Measurements from ENCODE around the gene SWAP70.
"Not testable (repeated sequence)": the region's sequence is repeated elsewhere in the genome, so short reads cannot be mapped to it uniquely, and the experiment has no call there.

The SWAP70 gene

DNA sequence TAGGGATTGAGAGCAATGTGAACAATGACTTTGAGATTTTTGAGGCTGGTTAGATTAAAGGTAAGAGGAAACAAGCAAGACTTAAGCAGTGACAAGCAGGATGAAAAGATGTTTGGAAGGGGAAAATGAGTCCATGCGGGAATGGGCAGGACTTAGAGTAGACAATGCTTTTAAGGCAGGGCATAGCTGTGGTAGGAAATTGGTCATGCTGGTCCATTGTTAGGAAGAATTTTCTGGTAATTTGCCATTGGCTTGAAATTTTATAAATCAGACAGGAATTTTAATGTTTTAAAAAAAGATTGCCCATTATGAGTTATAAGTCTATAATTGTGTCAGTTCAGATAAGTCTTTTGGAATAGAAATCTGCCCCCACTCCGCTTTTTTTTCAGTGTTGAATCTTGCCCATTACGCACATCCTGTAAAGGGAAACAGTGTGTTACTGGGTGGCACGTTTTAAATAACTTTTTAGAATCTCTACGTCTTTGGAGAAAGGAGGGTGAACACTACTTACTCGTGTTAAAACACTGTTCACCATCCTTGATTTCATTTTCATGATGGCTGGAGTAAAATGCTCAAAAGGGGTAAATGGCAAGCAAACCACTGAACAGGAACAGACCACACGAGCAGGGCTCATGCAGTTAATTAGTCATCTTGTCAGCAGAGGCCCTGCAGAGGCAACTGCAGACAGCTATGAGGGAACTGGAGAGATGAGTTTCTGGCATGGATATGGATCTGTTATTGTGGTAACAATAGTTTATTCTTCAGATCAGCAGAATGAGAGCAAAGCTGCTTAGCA is 25.0 kb downstream of the SWAP70 start:
- no peaks in the 10 kb centered on the region for H3K27me3 ChIP-seq (ENCODE audit: control insufficient read depth in 1 of 2, insufficient read depth in 2 of 2, low read length in 2 of 2)
- peaks cover 0 to 28% of the 10 kb centered on the region in 2 donors for H3K4me1 ChIP-seq (ENCODE audit: control insufficient read depth in 1 of 2, insufficient read depth in 2 of 2, low read length in 2 of 2)
- no peaks in the 10 kb centered on the region for H3K36me3 ChIP-seq (ENCODE audit: control insufficient read depth in 1 of 2, insufficient read depth in 2 of 2, low read length in 2 of 2)
- H3K9me3 ChIP-seq (ENCODE audit: control insufficient read depth in 1 of 2, low read length in 2 of 2), result no peaks in the 10 kb centered on the region
- H3K4me3 ChIP-seq (ENCODE audit: low read depth in 1 of 2, low read length in 2 of 2), result no peak overlapping the region
- H3K27ac ChIP-seq (ENCODE audit: low read depth, low read length), result peak overlapping the region; percentile 64
- peak overlapping the region in 1 of 2 donors; percentile 5 for H3K9ac ChIP-seq (ENCODE audit: low read depth in 1 of 2, low read length in 2 of 2)

DNA sequence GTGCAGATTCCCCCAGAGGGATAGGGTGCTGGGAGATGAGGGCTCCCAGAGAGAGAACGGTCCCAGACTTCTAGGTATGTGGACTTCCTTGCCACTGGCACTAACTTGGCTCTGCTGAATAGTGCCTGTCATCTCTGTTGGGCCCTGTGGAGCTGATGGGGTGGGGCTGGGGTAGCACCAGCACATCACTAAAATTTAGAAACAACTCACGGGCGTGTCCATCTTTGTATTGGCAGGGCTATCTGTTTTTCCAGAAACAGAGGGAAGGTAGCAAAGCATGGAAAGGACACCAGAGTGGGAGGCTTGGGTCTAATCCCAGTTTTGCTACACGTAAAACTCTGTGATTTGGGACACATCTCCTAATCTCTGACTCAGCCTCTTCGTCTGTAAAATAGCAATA is 25.8 kb downstream of the SWAP70 start:
- Histone ChIP-seq H3K27ac (ENCODE audit: low read depth, low read length) (peak overlapping the region; percentile 63), H3K9me3 (ENCODE audit: control insufficient read depth in 1 of 2, low read length in 2 of 2) (no peaks in the 10 kb centered on the region), H3K9ac (ENCODE audit: low read depth in 1 of 2, low read length in 2 of 2) (peak overlapping the region in 1 of 2 donors; percentile 5), H3K36me3 (ENCODE audit: control insufficient read depth in 1 of 2, insufficient read depth in 2 of 2, low read length in 2 of 2) (peaks cover 0 to 4% of the 10 kb centered on the region in 2 donors), H3K4me1 (ENCODE audit: control insufficient read depth in 1 of 2, insufficient read depth in 2 of 2, low read length in 2 of 2) (peaks cover 0 to 28% of the 10 kb centered on the region in 2 donors), H3K4me3 (ENCODE audit: low read depth in 1 of 2, low read length in 2 of 2) (no peak overlapping the region), H3K27me3 (ENCODE audit: control insufficient read depth in 1 of 2, insufficient read depth in 2 of 2, low read length in 2 of 2) (no peaks in the 10 kb centered on the region)

GRCh38 chr11:9691865-9692264 is 28.0 kb downstream of the SWAP70 start:
- no peaks in the 10 kb centered on the region for H3K27me3 ChIP-seq (ENCODE audit: control insufficient read depth in 1 of 2, insufficient read depth in 2 of 2, low read length in 2 of 2)
- no peaks in the 10 kb centered on the region for H3K9me3 ChIP-seq (ENCODE audit: control insufficient read depth in 1 of 2, low read length in 2 of 2)
- no peak overlapping the region for H3K4me3 ChIP-seq (ENCODE audit: low read depth in 1 of 2, low read length in 2 of 2)
- H3K4me1 ChIP-seq (ENCODE audit: control insufficient read depth in 1 of 2, insufficient read depth in 2 of 2, low read length in 2 of 2), result peaks cover 0 to 28% of the 10 kb centered on the region in 2 donors
- peaks cover 3 to 4% of the 10 kb centered on the region in 2 donors for H3K36me3 ChIP-seq (ENCODE audit: control insufficient read depth in 1 of 2, insufficient read depth in 2 of 2, low read length in 2 of 2)
- H3K9ac ChIP-seq (ENCODE audit: low read depth in 1 of 2, low read length in 2 of 2), result no peak overlapping the region
- H3K27ac ChIP-seq (ENCODE audit: low read depth, low read length), result no peak overlapping the region

DNA sequence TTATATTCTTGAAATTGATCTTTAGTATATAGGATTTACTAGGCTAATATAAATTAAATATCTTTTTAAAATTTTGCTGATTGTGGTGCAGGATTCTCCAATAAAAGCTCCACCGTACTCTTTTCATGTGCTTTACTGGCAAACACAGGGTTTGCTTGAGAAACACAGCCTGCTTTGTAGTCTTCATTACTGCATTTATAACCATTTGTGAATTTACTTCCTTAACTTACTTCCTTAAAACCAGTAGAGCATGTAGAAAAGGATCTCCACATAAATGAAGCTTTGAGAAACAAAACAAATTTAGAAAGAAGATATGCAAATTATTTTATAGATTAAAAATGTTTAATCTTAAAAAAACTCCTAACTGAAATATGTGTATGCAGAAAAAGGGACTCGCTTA is 28.8 kb downstream of the SWAP70 start:
- no peak overlapping the region for H3K4me3 ChIP-seq (ENCODE audit: low read depth in 1 of 2, low read length in 2 of 2)
- no peaks in the 10 kb centered on the region for H3K9me3 ChIP-seq (ENCODE audit: control insufficient read depth in 1 of 2, low read length in 2 of 2)
- H3K36me3 ChIP-seq (ENCODE audit: control insufficient read depth in 1 of 2, insufficient read depth in 2 of 2, low read length in 2 of 2), result peaks cover 3 to 4% of the 10 kb centered on the region in 2 donors
- no peak overlapping the region for H3K9ac ChIP-seq (ENCODE audit: low read depth in 1 of 2, low read length in 2 of 2)
- H3K27ac ChIP-seq (ENCODE audit: low read depth, low read length), result no peak overlapping the region
- no peaks in the 10 kb centered on the region for H3K27me3 ChIP-seq (ENCODE audit: control insufficient read depth in 1 of 2, insufficient read depth in 2 of 2, low read length in 2 of 2)
- H3K4me1 ChIP-seq (ENCODE audit: control insufficient read depth in 1 of 2, insufficient read depth in 2 of 2, low read length in 2 of 2), result peaks cover 0 to 28% of the 10 kb centered on the region in 2 donors

- Histone ChIP-seq H3K36me3 (ENCODE audit: control insufficient read depth in 1 of 2, insufficient read depth in 2 of 2, low read length in 2 of 2) (peaks cover 3 to 4% of the 10 kb centered on the region in 2 donors), H3K9me3 (ENCODE audit: control insufficient read depth in 1 of 2, low read length in 2 of 2) (no peaks in the 10 kb centered on the region), H3K4me1 (ENCODE audit: control insufficient read depth in 1 of 2, insufficient read depth in 2 of 2, low read length in 2 of 2) (peaks cover 0 to 22% of the 10 kb centered on the region in 2 donors), H3K9ac (ENCODE audit: low read depth in 1 of 2, low read length in 2 of 2) (no peak overlapping the region), H3K27me3 (ENCODE audit: control insufficient read depth in 1 of 2, insufficient read depth in 2 of 2, low read length in 2 of 2) (no peaks in the 10 kb centered on the region), H3K27ac (ENCODE audit: low read depth, low read length) (no peak overlapping the region), H3K4me3 (ENCODE audit: low read depth in 1 of 2, low read length in 2 of 2) (no peak overlapping the region)
Measured at GRCh38 chr11:9693801-9694553, 30.1 kb downstream of the SWAP70 start.

GRCh38 chr11:9695228-9695627 is 31.4 kb downstream of the SWAP70 start:
- H3K4me1 ChIP-seq (ENCODE audit: control insufficient read depth in 1 of 2, insufficient read depth in 2 of 2, low read length in 2 of 2), result peaks cover 4 to 14% of the 10 kb centered on the region in 2 donors
- H3K9ac ChIP-seq (ENCODE audit: low read depth in 1 of 2, low read length in 2 of 2), result not testable (repeated sequence)

DNA sequence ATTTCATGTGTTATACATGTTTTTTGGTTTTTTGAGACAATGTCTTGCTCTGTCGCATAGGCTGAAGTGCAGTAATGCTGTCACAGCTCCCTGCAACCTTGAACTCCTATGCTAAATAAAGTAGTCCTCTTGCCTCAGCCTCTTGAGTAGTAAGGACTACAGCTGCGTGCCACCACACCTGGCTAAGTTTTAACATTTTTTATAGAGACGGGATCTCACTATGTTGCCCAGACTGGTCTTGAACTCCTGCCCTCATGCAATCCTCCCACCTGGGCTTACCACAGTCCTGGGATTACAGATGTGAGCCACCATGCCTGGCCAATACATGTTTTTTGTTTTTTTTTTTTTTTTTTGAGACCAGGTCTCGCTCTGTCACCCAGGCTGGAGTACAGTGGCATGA is 33.9 kb downstream of the SWAP70 start:
- H3K9me3 ChIP-seq (ENCODE audit: control insufficient read depth in 1 of 2, low read length in 2 of 2), result no peaks in the 10 kb centered on the region
- no peak overlapping the region for H3K9ac ChIP-seq (ENCODE audit: low read depth in 1 of 2, low read length in 2 of 2)
- H3K4me1 ChIP-seq (ENCODE audit: control insufficient read depth in 1 of 2, insufficient read depth in 2 of 2, low read length in 2 of 2), result peaks cover 6 to 8% of the 10 kb centered on the region in 2 donors
- no peak overlapping the region for H3K27ac ChIP-seq (ENCODE audit: low read depth, low read length)
- no peak overlapping the region for H3K4me3 ChIP-seq (ENCODE audit: low read depth in 1 of 2, low read length in 2 of 2)
- H3K27me3 ChIP-seq (ENCODE audit: control insufficient read depth in 1 of 2, insufficient read depth in 2 of 2, low read length in 2 of 2), result no peaks in the 10 kb centered on the region
- H3K36me3 ChIP-seq (ENCODE audit: control insufficient read depth in 1 of 2, insufficient read depth in 2 of 2, low read length in 2 of 2), result peaks cover 3 to 4% of the 10 kb centered on the region in 2 donors

More at GRCh38 chr11:9695228-9695627, 31.4 kb downstream of the SWAP70 start:
- not testable (repeated sequence) for H3K9me3 ChIP-seq (ENCODE audit: control insufficient read depth in 1 of 2, low read length in 2 of 2); H3K36me3 ChIP-seq (ENCODE audit: control insufficient read depth in 1 of 2, insufficient read depth in 2 of 2, low read length in 2 of 2); H3K4me3 ChIP-seq (ENCODE audit: low read depth in 1 of 2, low read length in 2 of 2); H3K27me3 ChIP-seq (ENCODE audit: control insufficient read depth in 1 of 2, insufficient read depth in 2 of 2, low read length in 2 of 2); H3K27ac ChIP-seq (ENCODE audit: low read depth, low read length)

- no peak overlapping the region for H3K9ac ChIP-seq (ENCODE audit: low read depth in 1 of 2, low read length in 2 of 2)
- H3K27me3 ChIP-seq (ENCODE audit: control insufficient read depth in 1 of 2, insufficient read depth in 2 of 2, low read length in 2 of 2), result no peaks in the 10 kb centered on the region
- peaks cover 0 to 1% of the 10 kb centered on the region in 2 donors for H3K36me3 ChIP-seq (ENCODE audit: control insufficient read depth in 1 of 2, insufficient read depth in 2 of 2, low read length in 2 of 2)
- no peak overlapping the region for H3K27ac ChIP-seq (ENCODE audit: low read depth, low read length)
- no peak overlapping the region for H3K4me3 ChIP-seq (ENCODE audit: low read depth in 1 of 2, low read length in 2 of 2)
- no peaks in the 10 kb centered on the region for H3K9me3 ChIP-seq (ENCODE audit: control insufficient read depth in 1 of 2, low read length in 2 of 2)
- H3K4me1 ChIP-seq (ENCODE audit: control insufficient read depth in 1 of 2, insufficient read depth in 2 of 2, low read length in 2 of 2), result peaks cover 0 to 6% of the 10 kb centered on the region in 2 donors
Measured at GRCh38 chr11:9700105-9700801, 36.4 kb downstream of the SWAP70 start.

DNA sequence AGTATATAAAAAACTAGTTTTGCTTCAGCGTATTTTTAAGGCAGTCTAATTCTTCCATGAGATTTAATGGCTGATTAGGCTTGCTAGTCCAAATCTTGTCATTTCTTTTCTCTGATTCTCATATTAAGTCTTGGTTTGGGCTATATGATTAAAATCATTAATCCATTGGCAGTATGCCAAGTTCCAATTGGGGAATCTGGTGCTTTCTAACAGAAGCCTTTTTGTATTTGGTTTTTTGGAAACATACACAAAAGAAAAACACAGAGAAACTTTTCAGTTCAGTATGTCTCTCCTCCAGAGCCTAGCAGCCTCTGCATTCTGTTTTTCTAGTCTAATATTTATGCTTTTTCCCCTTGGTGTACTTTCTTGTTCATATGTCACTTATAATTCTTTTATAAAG is 37.9 kb downstream of the SWAP70 start:
- H3K4me3 ChIP-seq (ENCODE audit: low read depth in 1 of 2, low read length in 2 of 2), result no peak overlapping the region
- H3K4me1 ChIP-seq (ENCODE audit: control insufficient read depth in 1 of 2, insufficient read depth in 2 of 2, low read length in 2 of 2), result peaks cover 0 to 6% of the 10 kb centered on the region in 2 donors
- no peak overlapping the region for H3K27ac ChIP-seq (ENCODE audit: low read depth, low read length)
- no peak overlapping the region for H3K9ac ChIP-seq (ENCODE audit: low read depth in 1 of 2, low read length in 2 of 2)
- H3K36me3 ChIP-seq (ENCODE audit: control insufficient read depth in 1 of 2, insufficient read depth in 2 of 2, low read length in 2 of 2), result no peaks in the 10 kb centered on the region
- no peaks in the 10 kb centered on the region for H3K27me3 ChIP-seq (ENCODE audit: control insufficient read depth in 1 of 2, insufficient read depth in 2 of 2, low read length in 2 of 2)
- H3K9me3 ChIP-seq (ENCODE audit: control insufficient read depth in 1 of 2, low read length in 2 of 2), result no peaks in the 10 kb centered on the region

GRCh38 chr11:9703280-9703679 is 39.4 kb downstream of the SWAP70 start:
- Histone ChIP-seq H3K4me1 (ENCODE audit: control insufficient read depth in 1 of 2, insufficient read depth in 2 of 2, low read length in 2 of 2) (peaks cover 0 to 6% of the 10 kb centered on the region in 2 donors), H3K9me3 (ENCODE audit: control insufficient read depth in 1 of 2, low read length in 2 of 2) (no peaks in the 10 kb centered on the region), H3K27ac (ENCODE audit: low read depth, low read length) (no peak overlapping the region), H3K27me3 (ENCODE audit: control insufficient read depth in 1 of 2, insufficient read depth in 2 of 2, low read length in 2 of 2) (no peaks in the 10 kb centered on the region), H3K36me3 (ENCODE audit: control insufficient read depth in 1 of 2, insufficient read depth in 2 of 2, low read length in 2 of 2) (no peaks in the 10 kb centered on the region), H3K9ac (ENCODE audit: low read depth in 1 of 2, low read length in 2 of 2) (no peak overlapping the region), H3K4me3 (ENCODE audit: low read depth in 1 of 2, low read length in 2 of 2) (no peak overlapping the region)

Measured in duodenal mucosa (tissue), 2 donors.